OCI-LY3 (cell line): ENCODE measurements around the gene AZU1.

Experiments used
- CTCF ChIP-seq: fragments of 200-600, 300-600 bp; sonication (generic); IDR thresholded peaks from 2 replicates; pipeline ENCODE4 v1.5.1; 2014; ENCODE audit warnings: antibody characterized with exemption, low read length, low read depth
- EZH2phosphoT487 ChIP-seq: fragments of 200-600 bp; shearing (Covaris generic); IDR thresholded peaks from 2 replicates; pipeline ENCODE4 v1.6.1; 2018; ENCODE audit warnings: antibody characterized with exemption, mixed run types, low read depth

GRCh38 chr19:866769-867300, 39.2 kb downstream of the AZU1 start:
- TF ChIP-seq CTCF (no peak), EZH2phosphoT487 (no peak)
